ENCODE results near the gene NAPA.
A peak's percentile ranks its signal among the peaks of the same experiment; 100 is the strongest.
"Not testable (repeated sequence)": the region's sequence is repeated elsewhere in the genome, so short reads cannot be mapped to it uniquely, and the experiment has no call there.

Gene NAPA

GRCh38 chr19:47486220-47486619 is 28.6 kb downstream of the NAPA start:
- DNase-seq (ENCODE audit: low read depth in 2 of 2): not testable (repeated sequence)

- no peak for DNase-seq (ENCODE audit: low read depth in 2 of 2)
Observed at GRCh38 chr19:47485210-47485609, 29.7 kb downstream of the NAPA start.

- DNase-seq (ENCODE audit: low read depth in 2 of 2): peak; percentile 65 to 77
Observed at GRCh38 chr19:47483800-47484690, 30.8 kb downstream of the NAPA start, which contains the start of gene KPTN. Gene KPTN, minus strand, starts transcription at chr19:47484219. Its CDS starts 59 bp downstream, at chr19:47484160.

- no peak for DNase-seq (ENCODE audit: low read depth in 2 of 2)
Observed at GRCh38 chr19:47483200-47483599, 31.7 kb downstream of the NAPA start.

GRCh38 chr19:47481460-47482052 is 33.3 kb downstream of the NAPA start:
- no peak for DNase-seq (ENCODE audit: low read depth in 2 of 2)

- no peak for DNase-seq (ENCODE audit: low read depth in 2 of 2)
Observed at GRCh38 chr19:47480658-47481057, 34.2 kb downstream of the NAPA start.

- DNase-seq (ENCODE audit: low read depth in 2 of 2): no peak
Observed at GRCh38 chr19:47479701-47480503, 35.0 kb downstream of the NAPA start.

GRCh38 chr19:47476438-47476972 is 38.4 kb downstream of the NAPA start:
- DNase-seq (ENCODE audit: low read depth in 2 of 2): no peak

- DNase-seq (ENCODE audit: low read depth in 2 of 2): no peak
Observed at GRCh38 chr19:47475465-47475864, 39.4 kb downstream of the NAPA start.

GRCh38 chr19:47473336-47473735 is 41.5 kb downstream of the NAPA start:
- no peak for DNase-seq (ENCODE audit: low read depth in 2 of 2)

GRCh38 chr19:47471733-47472457 is 43.0 kb downstream of the NAPA start, which contains the start of gene SLC8A2:
Gene SLC8A2, minus strand, starts transcription at chr19:47471893. Its CDS starts 5,490 bp downstream, at chr19:47466403.
- DNase-seq (ENCODE audit: low read depth in 2 of 2): peak; percentile 7 to 21

GRCh38 chr19:47471381-47471732 is 43.5 kb downstream of the NAPA start:
- no peak for DNase-seq (ENCODE audit: low read depth in 2 of 2)

GRCh38 chr19:47470447-47471195 is 44.2 kb downstream of the NAPA start:
- no peak for DNase-seq (ENCODE audit: low read depth in 2 of 2)

GRCh38 chr19:47469719-47470118 is 45.1 kb downstream of the NAPA start:
- no peak for DNase-seq (ENCODE audit: low read depth in 2 of 2)

- no peak for DNase-seq (ENCODE audit: low read depth in 2 of 2)
Observed at GRCh38 chr19:47469363-47469700, 45.5 kb downstream of the NAPA start.

- DNase-seq (ENCODE audit: low read depth in 2 of 2): no peak
Observed at GRCh38 chr19:47467914-47468313, 46.9 kb downstream of the NAPA start.

- no peak for DNase-seq (ENCODE audit: low read depth in 2 of 2)
Observed at GRCh38 chr19:47465957-47466356, 48.9 kb downstream of the NAPA start.

- no peak for DNase-seq (ENCODE audit: low read depth in 2 of 2)
Observed at GRCh38 chr19:47464675-47465419, 50.0 kb downstream of the NAPA start.

GRCh38 chr19:47461876-47462275 is 53.0 kb downstream of the NAPA start:
- no peak for DNase-seq (ENCODE audit: low read depth in 2 of 2)

GRCh38 chr19:47459477-47459876 is 55.4 kb downstream of the NAPA start:
- DNase-seq (ENCODE audit: low read depth in 2 of 2): no peak
